Endothelial cell of hepatic sinusoid (primary cell): Measurements from ENCODE around the gene SYPL1.

Source experiments
- in situ Hi-C: cut with HindIII; loops from 2 replicates; pipeline ENCODE4 v1.10.0; 2017; ENCODE audit warnings: low sequenced_read_pairs

Gene SYPL1

DNA sequence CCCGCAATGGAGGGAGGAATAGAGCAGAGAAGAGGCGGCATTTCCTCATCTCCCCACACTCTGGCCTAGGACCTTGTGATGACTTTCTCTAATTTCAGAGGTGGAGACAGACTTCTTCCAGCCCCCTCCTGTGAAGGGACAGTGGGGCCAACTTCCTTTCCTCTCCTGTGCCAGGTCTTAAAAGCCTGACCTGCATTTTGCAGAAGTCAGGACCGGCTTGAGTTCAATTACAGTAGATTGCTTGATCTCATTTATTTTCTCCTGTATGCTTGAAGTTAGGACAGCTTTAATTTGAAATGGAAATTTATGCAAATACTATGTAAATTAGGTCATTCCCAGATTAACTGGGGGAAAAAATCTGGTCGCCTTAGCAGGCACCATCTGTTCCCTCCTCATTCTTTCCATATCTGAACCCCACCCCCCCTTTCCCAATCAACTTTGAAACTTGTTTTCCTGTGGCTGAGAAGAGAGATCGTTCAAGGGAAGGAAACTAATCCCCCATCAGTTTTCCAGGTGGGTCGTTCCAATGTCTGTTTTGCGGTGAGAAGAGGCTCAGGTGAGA lies 57.1 kb downstream of the SYPL1 start:
- in situ Hi-C loops: no loop called here

DNA sequence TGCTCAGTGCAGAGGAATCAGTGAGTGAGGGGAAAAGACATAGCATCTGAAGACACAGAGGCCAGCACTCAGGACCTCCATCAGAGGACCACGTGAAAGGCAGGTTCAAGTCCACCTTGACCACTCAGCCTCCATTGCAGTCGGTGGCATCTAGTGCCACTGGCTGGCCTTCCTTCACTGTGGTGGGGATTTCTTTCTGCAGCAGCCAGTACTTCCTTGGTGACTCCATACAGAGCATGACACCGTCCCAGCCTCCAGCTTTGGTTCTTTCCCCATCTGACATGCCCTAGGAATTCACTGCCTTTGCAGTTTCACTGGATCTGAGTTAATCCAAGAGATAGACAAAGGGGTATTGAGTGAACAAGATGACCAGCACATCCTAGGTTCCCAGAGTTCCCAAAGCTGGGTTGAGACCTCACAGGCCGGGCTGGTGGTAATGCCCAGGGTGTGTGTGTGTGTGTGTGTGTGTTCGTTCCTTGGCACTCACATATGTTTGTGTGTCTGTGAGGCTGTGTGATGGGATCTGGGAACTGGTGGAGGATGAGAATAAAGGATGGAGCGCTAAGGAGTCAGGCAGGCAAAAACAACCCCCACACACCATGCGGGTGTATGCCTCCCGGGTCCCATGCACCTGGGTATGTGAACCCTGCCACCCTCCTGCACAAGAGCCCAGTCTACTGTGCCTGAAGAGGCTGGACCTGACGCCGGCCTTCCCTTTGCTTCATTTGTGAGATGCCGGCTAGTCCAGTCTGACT lies 57.8 kb downstream of the SYPL1 start:
- in situ Hi-C loops: no loop called here

DNA sequence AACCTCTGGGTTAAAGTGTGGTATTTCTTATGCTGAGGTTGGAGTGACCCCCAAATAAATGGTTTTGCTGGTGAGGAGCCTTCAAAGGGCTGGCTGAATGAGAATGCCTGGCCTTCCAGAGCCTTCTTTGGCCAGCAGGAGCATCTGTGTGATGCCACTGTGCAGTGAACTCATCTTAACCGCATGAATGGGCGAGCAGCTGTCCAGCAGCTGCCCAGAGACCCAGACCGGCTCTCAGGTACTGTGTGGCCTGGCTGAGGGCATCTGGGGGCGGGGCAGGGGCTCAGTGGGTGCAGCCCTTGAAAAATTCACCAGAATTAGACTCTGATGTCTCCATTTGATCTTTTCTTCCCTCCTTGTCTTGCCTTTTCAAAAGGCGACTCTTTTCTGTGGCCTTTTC lies 59.0 kb downstream of the SYPL1 start:
- in situ Hi-C loops: no loop called here

DNA sequence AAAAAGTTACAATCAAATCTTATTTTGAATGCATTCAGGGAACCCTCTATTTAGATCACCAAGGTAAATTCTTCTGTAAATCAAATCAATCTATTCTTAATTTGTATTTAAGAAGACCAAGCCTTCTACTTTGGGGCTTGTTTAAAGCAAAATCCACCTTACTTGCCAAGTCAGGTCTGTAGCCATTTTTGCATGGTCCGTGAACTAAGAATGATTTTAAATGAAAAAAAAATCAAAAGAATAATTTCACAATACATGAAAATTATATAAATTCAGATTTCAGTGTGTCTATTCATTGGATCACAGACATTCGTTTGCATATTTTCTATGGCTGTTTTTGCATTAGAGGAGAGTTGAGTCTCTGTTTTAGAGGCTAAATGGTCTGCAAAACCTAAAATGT lies 59.4 kb downstream of the SYPL1 start:
- in situ Hi-C loops: no loop called here

DNA sequence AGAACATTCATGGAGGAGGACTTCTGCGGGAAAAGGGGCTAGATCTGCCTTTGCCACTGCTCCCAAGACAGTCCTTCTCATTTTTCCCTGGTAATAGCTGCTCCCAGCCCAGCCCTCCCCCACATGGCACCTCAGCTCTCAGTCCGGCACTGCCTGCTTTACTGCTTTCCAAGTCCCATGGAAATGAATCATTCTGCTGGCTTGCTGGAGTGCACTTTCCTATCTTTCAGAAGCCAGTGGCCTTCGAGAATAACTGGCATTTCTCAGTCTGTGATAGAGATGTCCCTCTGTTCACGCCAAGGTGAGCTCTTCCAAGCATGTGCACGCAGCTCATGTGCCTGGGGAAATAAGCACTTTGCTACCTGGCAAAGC lies 61.4 kb downstream of the SYPL1 start:
- in situ Hi-C loops: no loop called here

DNA sequence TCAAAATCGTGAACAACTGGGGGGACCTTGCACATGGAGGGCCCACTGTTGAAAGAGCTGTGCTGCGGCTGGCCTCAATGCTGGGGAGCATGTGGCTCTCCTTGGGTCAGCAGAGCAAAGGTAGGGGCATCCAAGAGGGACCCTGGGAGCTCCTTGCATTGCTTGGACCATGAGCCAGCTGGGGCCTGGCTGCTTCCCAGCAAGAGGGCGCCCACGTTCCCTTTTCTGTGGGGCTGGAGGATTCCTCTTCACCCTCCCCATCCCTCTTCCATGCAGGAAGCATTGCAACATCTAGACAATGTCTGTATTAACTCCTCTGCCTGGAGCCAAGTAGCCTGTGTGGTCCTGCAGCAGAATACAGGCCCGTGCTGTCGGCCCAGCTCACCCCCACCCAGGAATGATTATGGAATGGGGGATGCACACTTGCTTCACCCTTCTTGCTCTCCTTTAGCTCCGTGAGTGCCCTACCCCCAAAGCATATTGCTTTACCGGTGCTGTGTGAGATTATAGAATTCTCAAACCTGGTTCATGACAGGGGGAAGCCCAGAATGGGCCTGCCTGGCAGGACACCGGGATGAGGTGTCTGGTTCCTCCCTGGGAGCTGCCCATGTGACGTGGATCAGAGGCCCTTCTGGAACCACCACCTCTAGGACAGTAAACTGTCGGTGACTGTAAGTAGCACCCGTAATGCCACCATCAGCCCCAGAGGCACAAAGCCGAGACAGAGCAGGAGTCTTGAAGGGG lies 61.9 kb downstream of the SYPL1 start:
- in situ Hi-C loops: no loop called here

DNA sequence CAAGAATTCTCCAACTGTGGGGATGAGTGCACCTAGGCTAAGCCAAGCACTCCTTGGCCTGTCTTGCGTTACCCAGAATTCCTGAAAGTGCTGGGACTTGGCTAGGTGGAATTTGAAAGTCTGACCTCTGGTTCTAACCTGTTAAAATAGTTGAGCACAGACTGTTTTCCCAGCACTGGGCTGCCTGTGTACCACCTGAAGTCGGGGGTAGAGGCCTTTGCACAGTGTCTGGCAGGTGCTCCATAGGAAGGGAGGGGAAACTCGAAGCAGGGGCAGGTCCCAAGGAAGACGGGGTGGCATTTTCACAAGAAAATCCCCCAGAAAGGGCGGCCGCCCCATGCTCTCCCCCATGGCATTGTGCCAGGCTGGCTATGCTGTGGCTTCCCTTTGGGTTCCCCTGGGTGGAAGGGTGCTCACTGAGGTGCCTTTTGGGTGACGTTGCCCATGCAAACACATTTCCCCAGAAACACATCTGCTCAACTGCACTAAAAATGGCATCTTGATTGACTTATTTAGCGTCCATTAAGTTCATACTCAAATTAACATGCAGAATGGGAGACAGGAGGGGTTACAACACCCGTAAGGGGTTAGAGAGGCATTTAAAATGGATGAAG lies 62.9 kb downstream of the SYPL1 start:
- in situ Hi-C loops: no loop called here

DNA sequence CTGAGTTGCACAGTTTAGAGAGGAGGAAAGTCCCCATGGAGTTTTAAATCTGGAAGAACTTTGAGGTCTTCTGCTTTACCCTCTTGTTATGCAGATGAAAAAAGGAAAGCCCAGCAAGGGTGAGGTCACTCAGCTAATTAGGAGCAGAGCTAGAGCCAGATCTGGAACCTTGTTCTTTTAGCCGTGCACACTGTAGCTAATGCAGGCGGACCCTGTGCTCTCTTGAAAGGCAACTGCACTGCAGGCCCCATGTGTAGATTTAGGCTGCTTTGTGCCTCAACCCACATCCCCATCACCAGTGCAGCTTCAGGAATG lies 63.4 kb downstream of the SYPL1 start:
- in situ Hi-C loops: no loop called here

DNA sequence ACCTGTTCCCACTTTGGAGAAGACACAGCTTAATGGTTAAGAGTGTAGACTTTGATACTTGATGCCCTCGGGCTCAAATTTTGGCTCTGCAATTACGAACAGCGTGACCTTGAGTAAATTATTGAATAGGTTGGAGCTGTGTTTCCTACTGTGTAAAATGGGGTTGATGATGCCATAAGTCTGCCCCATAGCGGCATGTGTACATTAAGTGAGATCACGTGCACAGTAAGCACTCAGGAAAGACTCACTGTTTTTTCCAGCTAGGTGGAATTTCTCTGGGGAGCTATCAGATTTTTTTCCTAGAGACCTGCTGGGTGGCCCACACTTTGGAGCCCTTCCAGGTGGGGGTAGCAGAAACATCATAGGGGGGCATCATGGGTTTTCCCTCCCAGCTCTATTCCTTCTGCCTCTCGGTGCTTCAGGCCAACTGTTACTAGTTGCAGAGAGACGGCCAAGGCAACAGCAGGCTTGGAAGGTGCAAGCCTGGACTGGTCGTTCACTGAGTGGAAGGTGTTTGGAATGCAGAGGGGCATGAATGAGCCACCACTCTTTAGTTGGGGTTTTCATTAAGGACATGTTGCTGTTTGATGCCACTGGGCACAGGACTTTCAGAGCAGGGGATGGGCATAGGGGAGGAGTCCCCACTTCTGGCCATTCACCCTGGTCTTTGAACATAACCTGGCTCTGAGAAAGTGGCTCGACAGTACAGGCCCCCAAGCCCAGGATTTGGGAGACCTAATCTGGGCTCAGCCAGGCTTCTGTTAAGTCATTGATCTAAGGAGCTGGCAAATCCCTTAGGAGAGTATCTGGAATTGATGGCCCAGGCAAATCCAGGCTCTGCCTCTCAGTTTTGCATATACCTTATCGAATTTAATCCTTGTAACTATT lies 64.0 kb downstream of the SYPL1 start:
- in situ Hi-C loops: no loop called here

DNA sequence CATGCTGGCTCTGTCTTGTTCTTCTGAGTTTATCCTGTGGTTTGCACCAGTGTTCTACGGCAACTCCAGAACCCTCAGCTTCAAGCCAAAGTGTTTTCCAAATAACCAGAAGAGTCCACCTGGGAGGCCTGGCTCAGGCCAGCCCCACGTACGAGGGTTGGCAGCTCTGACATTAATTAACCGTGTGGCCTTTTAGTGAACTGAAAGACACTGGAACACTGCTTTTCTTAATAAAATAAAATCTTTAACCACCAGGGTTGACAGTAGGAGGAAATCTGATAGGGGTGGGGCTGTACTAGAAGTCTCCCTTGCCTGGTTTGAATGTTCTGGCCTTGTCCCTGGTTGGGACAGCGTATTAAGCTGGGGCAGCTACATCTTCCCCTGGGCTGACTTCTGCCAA lies 64.9 kb downstream of the SYPL1 start:
- in situ Hi-C loops: no loop called here

DNA sequence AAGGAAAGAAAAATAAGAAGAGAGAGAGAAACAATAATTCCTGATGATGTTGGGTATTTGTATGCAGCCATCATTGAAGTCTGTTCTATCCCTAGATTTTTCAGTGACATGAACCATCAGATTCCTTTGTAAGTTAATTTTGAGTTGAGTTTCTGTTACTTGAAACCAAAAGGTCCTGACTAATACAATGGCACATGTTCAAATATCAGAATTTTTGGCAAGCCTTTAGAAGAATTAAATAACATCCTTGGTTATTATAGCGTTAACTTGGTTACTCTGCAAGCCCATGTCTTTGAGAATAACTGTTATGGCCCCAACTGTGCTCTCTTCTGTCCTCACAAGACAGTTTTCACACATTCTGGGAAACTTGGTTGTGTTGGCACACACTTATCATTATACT lies 66.5 kb downstream of the SYPL1 start:
- in situ Hi-C loops: no loop called here

DNA sequence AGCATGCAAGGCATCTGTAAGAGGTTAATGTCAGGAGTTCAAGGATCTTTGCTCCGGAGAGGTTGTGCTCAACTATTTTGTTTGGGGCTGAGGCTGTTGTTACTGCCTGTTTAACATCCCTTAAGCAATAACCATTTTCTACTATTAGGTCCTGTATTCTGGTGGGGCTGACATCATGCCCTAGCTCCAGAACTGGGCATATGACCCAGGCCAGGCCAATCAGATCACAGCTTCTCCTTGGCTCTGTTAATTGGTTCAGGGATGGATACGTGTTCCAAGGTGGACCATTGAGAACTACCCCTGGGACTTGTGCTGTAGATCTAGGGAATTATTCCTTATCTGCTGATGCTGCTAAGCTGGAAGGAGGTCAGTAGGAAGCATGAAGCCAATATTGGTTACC lies 67.0 kb downstream of the SYPL1 start:
- in situ Hi-C loops: no loop called here

DNA sequence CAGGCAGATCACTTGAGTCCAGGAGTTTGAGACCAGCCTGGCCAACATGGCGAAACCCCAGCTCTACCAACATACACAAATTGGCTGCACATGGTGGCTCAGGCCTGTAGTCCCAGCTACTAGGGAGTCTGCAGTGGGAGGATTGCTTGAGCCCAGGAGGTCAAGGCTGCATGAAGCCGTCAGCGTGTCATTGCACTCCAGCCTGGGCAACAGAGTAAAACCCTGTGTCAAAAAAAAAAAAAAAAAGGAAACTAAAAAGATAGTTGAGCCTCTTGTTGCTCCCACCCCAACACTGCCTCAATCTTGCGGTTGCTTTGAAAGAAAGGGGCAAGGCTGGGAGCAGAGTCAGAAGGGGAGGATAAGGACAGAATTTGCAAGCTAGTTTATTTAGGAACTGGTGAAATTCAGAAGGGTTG lies 69.9 kb downstream of the SYPL1 start:
- in situ Hi-C loops: no loop called here

DNA sequence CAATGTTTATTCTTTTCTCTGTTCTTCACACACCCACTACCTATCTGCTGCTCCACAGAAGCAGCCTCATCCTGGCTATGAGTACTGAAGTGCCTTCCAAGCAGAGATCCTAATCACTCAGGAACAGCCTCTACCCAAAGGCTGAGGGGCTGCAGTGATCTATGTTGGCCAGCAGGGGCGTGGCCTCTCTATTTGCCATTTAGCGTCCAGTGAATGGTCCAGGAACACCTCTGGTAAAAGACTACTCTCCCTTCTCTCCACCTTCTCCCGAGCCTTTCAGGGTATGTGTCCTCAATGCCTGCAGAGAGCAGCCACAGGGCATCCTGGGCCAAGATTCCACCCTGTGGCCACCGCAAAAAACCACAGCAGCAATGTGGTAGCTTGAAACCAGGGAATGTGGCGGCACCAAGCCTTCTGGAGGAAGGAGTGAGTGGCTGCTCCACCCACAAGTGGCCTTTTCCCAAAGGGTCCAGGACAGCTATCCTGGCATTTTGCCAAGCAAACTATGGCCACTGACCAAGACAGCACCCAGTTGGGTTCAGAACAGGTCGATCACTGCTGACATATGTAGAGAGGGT lies 70.9 kb downstream of the SYPL1 start:
- in situ Hi-C loops: no loop called here
